GM21423 (cell line): ENCODE measurements around the gene SLC1A6.
"Not testable (repeated sequence)": the region's sequence is repeated elsewhere in the genome, so short reads cannot be mapped to it uniquely, and the experiment has no call there.

Experiments used
- ATAC-seq: cut with Tn5 transposase; IDR thresholded peaks from one replicate; pipeline ENCODE4 v1.9.1; 2021; ENCODE audit warnings: mild to moderate bottlenecking, moderate library complexity; ENCODE audit not compliant: unreplicated experiment

SLC1A6 gene

GRCh38 chr19:14979476-14980255 is at the start of gene SLC1A6:
Gene SLC1A6 (minus strand): TSS chr19:14979864. CDS start chr19:14972910, 6,954 bp downstream.
- no peak for ATAC-seq

- no peak for ATAC-seq
Measured at GRCh38 chr19:15028490-15028889, 48.8 kb upstream of the SLC1A6 start.

- no peak for ATAC-seq
Measured at GRCh38 chr19:15025217-15025616, 45.6 kb upstream of the SLC1A6 start.

- no peak for ATAC-seq
Measured at GRCh38 chr19:15022752-15023151, 43.1 kb upstream of the SLC1A6 start.

GRCh38 chr19:15021286-15022007 is 41.8 kb upstream of the SLC1A6 start:
- ATAC-seq: no peak

DNA sequence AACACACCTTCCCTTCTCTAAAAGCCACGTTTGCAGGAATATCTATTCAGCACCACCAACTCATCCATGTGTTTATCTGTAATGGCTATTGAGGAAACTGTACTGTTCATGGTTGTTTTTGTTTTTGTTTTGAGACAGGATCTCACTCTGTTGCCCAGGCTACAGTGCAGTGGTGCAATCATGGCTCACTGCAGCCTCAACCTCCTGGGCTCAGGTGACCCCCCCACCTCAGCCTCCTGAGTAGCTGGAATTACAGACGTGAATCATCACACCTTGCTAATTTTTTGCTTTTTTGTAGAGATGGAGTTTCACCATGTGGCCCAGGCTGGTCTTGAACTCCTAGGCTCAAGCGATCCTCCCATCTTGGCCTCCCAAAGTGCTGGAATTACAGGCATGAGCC is 39.2 kb upstream of the SLC1A6 start:
- ATAC-seq: not testable (repeated sequence)

DNA sequence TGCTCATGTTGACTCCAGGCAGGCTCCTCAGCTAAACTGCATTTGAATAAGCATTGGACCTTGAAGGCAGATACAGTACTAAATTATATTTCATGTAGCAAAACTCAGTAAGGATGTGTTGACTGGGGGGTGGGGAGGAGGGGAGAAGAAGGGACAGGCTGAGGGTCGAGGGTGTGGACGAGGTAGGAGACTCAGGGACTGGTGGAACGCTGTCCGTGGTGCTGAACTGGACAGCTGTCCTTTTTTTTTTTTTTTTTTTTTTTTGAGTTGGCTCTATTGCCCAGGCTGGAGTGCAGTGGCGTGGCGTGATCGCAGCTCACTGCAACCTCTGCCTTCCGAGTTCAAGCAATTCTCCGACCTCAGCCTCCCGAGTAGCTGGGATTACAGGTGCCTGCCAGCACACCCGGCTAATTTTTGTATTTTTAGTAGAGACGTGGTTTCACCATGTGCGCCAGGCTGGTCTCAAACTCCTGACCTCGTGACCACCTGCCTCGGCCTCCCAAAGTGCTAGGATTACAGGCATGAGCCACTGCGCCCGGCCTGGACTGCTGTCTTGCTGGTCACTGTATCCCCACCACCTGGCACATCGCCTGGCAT is 36.4 kb upstream of the SLC1A6 start:
- no peak for ATAC-seq

DNA sequence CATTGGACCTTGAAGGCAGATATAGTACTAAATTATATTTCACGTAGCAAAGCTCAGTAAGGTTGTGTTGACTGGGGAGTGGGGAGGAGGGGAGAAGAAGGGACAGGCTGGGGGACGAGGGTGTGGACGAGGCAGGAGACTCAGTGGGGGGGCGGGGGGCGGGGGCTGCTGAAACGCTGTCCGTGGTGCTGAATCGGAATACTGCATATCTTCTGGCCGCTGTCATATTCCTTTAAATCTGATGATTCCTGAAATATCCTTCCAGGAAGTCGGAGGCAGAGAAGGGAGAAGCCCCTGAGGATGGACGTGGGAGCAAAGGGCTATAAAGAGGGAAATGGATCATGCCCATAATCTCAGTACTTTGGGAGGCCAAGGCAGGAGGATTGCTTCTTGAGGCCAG is 34.9 kb upstream of the SLC1A6 start:
- ATAC-seq: no peak

- ATAC-seq: no peak
Measured at GRCh38 chr19:15010501-15011300, 31.0 kb upstream of the SLC1A6 start.

GRCh38 chr19:15008308-15008707 is 28.6 kb upstream of the SLC1A6 start:
- ATAC-seq: no peak

DNA sequence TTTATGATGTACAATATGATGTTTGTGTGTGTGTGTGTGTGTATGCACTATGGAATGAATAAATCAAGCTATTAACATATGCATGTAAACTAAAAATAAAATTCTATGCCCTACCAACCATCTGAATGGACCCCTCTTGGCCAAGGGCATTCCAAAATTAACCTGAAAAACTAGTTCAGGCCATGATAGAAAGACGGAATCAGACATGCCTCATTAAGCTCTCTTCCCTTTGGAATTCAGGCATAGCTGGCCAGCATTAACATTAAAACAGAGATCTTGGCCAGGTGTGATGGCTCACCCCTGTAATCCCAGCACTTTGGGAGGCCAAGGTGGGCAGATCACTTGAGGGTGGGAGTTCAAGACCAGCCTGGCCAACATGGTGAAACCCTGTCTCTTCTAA is 18.3 kb upstream of the SLC1A6 start:
- ATAC-seq: no peak

DNA sequence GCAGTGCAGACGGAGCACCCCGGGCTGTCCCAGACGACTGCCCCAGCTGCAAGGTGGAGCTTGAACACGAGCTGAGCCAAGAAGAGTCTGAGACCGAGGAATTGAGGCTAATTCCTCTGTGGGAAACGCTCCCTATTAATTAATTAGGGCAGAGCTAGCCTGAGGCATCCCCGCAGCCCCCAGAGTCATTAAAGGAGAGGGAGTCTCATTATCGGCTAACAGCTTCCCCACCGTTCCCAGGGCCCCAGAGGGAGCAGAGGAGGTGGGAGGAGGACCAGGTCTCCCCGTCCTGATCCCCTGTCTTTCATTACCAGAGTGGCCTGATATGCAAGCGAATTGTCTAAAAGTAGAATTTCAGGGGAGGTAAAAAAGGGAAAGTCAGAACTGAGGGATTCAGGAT is 13.1 kb upstream of the SLC1A6 start:
- no peak for ATAC-seq

DNA sequence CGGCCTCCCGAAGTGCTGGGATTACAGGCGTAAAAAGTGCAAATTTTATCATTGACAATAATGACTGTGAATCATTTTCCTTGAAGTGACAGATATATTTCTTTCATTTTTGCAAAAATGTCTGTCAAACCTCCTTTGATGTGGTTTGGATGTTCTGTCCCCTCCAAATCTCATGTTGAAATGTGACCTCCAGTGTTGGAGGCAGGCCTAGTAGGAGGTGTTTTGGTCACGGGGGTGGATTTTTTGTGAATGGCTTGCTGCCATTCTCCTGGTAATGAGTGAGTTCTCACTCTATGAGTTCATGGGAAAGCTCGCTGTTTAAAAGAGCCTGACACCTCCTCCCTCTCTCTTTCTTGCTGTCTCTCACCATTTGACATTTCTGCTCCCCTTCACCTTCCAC is 5.5 kb upstream of the SLC1A6 start:
- no peak for ATAC-seq

DNA sequence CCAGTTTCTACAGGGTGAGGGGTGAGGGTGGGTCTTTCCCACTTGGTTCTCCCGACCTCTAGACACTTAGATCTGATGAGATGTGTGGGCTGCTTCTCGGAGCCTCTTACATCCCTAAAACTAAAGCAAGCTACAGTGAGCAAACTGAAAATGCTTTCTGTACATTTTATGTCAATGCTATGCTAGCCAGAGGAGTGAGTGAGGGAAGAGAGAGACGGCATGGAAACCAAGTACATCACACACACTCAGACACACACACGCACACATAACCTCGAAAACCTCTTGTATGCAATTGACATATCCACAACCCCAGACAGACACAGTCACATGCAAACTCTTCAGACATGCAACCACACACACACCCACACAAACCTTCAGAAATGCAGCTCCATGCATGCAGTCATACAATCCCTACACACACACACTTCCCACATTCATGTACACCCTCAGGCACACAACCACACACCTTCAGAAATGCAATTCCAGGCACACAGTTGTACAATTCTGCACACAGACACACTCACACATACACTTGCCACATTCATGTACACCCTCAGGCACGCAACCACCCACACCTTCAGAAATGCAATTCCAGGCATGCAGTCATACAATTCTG is 1.4 kb downstream of the SLC1A6 start:
- no peak for ATAC-seq

DNA sequence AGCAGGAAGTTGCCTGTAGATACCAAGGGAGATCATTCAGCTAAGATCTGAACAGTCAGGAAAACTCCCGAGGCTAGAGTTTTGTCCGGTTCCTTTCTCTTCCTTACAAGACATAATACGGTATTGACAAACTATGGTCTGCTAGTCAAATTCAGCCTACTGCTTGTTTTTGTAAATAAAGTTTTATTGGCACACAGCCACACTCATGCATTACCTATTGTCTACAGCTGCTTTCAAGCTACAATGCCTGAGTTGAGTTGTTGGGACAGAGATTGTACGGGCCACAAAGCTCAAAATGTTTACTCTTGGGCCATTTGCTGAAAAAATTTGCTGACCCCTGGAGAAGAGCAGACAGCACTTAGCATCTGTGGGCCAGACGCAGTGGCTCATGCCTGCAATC is 2.5 kb downstream of the SLC1A6 start:
- no peak for ATAC-seq

DNA sequence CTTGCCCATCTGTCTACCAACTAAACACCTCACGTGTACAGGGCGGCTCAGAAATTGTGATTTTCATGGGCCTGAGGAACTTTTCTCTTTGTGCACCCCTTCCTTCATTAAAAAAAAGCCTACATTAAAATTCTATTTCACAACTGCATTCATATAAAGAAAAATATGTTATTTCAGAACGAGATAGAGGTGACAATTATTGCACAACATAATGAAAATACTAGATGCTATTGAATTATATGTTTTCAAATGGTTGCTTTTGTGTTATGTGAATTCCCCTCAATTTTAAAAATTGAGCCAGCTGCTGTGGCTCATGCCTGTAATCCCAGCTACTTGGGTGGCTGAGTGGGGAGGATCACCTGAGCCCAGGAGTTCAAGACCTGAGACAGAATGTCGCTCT is 5.2 kb downstream of the SLC1A6 start:
- ATAC-seq: no peak

- ATAC-seq: no peak
Measured at GRCh38 chr19:14972676-14973075, 7.0 kb downstream of the SLC1A6 start.

GRCh38 chr19:14971474-14971873 is 8.2 kb downstream of the SLC1A6 start:
- no peak for ATAC-seq

GRCh38 chr19:14968247-14968646 is 11.4 kb downstream of the SLC1A6 start:
- no peak for ATAC-seq

DNA sequence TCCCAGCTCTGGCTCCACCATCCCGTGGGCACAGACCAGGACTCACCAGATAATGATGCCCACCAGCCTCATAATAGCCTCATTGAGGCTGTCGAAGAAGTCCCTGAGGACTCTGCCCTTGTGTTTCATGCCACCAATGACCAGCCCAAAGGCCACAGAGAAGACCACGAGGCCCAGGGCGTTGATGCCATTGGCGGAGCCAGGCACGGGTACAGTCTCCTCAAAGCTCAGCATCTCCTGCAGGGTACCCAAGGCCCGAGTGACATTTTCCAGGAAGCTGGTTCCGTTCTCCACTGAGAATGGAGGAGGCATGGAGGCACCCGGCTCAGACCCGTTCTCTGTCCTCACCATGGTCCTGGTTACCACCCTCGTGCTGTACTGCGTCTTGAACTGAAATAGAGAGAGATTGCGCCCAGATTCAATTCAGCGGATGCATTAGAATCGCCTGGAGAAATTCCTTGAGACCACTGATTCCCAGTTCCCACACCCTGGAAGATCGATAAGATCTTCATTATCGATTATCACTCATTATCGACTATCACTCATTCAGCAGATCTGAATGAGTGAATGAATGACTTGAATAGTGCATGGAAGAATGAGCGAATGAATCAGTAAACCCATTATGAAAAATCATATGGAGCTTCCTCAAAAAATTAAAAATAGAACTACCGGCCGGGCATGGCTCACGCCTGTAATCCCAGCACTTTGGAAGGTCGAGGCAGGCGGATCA is 17.5 kb downstream of the SLC1A6 start:
- no peak for ATAC-seq
